GM19324 (cell line): ENCODE data around the gene KLK15.

Experiments
- ATAC-seq: cut with Tn5 transposase; IDR thresholded peaks from one replicate; pipeline ENCODE4 v1.9.1; 2021; ENCODE audit warnings: mild to moderate bottlenecking, moderate library complexity; ENCODE audit not compliant: unreplicated experiment, low FRiP score

KLK15 gene

GRCh38 chr19:50844296-50844935 lies 11.0 kb upstream of the KLK15 start:
- no peak for ATAC-seq

GRCh38 chr19:50843701-50844221 lies 10.4 kb upstream of the KLK15 start:
- no peak for ATAC-seq

GRCh38 chr19:50843205-50843604 lies 9.8 kb upstream of the KLK15 start:
- no peak for ATAC-seq

GRCh38 chr19:50842130-50842529 lies 8.8 kb upstream of the KLK15 start:
- ATAC-seq, result no peak

GRCh38 chr19:50839712-50840655 lies 6.6 kb upstream of the KLK15 start:
- no peak for ATAC-seq

GRCh38 chr19:50838239-50838638 lies 4.9 kb upstream of the KLK15 start:
- ATAC-seq, result no peak

- ATAC-seq, result no peak
Measured at GRCh38 chr19:50837300-50837699, 3.9 kb upstream of the KLK15 start.

- ATAC-seq, result no peak
Measured at GRCh38 chr19:50836543-50837195, 3.3 kb upstream of the KLK15 start.

GRCh38 chr19:50835785-50836542 lies 2.6 kb upstream of the KLK15 start:
- peak; percentile 80 for ATAC-seq

GRCh38 chr19:50835103-50835784 lies 1.9 kb upstream of the KLK15 start:
- ATAC-seq, result no peak

GRCh38 chr19:50833802-50834167 lies 411 bp upstream of the KLK15 start:
- ATAC-seq, result no peak

- no peak for ATAC-seq
Measured at GRCh38 chr19:50832666-50833065, 708 bp downstream of the KLK15 start.

- ATAC-seq, result no peak
Measured at GRCh38 chr19:50831026-50831396, 2.4 kb downstream of the KLK15 start.

- ATAC-seq, result no peak
Measured at GRCh38 chr19:50830266-50831025, 2.9 kb downstream of the KLK15 start.

- no peak for ATAC-seq
Measured at GRCh38 chr19:50829801-50830200, 3.6 kb downstream of the KLK15 start.

GRCh38 chr19:50827476-50827875 lies 5.9 kb downstream of the KLK15 start:
- ATAC-seq, result no peak

GRCh38 chr19:50826492-50827240 lies 6.7 kb downstream of the KLK15 start:
- no peak for ATAC-seq

- ATAC-seq, result no peak
Measured at GRCh38 chr19:50823389-50824042, 9.9 kb downstream of the KLK15 start, which contains the start of gene KLK1. KLK1 (minus strand) TSS chr19:50823787; CDS start chr19:50823748, 39 bp downstream.
